HG03175 (cell line): Measurements from ENCODE around the gene ITSN1.

Source experiments
- ATAC-seq: cut with Tn5 transposase; IDR thresholded peaks from one replicate; pipeline ENCODE4 v1.9.1; 2021; ENCODE audit warnings: mild to moderate bottlenecking, moderate library complexity; ENCODE audit not compliant: unreplicated experiment

The ITSN1 gene

DNA sequence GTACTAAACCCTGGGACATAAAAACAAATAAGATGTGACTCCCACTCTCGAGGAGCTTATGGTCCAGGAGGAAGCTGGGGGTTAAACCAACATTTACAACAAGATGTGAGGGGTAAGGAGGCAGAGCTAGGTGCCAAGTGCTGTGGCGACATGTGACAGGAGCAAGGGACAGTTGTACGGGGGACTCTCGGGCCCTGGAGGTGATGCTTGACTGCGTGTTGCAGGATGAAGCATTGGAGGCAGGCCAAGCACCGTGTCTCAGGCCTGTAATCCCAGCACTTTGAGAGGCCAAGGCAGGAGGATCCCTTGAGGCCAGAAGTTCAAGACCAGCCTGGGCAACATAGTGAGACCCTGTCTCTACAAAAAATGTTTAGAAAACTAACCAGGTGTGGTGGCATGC is 236.5 kb downstream of the ITSN1 start:
- ATAC-seq, result no peak

DNA sequence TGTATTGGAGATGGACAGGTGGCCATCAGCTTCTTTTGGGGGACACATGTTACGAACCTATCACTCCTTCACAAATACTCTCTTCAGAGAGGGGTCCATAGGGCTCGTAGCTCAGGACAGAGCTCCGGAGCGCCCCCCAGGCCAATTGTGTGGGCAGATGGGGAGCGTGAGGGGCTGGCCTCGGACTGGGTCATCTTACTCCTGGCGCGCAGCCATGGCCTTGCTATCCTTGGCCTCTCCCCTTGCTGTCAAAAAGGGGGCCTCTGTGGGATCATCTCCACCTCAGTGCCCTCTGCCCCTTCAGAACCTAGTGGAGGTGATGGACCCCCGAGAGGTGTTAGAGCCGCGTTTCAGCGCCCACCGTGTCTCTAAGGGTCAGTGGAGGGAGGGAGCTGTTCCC is 238.3 kb downstream of the ITSN1 start:
- no peak for ATAC-seq

DNA sequence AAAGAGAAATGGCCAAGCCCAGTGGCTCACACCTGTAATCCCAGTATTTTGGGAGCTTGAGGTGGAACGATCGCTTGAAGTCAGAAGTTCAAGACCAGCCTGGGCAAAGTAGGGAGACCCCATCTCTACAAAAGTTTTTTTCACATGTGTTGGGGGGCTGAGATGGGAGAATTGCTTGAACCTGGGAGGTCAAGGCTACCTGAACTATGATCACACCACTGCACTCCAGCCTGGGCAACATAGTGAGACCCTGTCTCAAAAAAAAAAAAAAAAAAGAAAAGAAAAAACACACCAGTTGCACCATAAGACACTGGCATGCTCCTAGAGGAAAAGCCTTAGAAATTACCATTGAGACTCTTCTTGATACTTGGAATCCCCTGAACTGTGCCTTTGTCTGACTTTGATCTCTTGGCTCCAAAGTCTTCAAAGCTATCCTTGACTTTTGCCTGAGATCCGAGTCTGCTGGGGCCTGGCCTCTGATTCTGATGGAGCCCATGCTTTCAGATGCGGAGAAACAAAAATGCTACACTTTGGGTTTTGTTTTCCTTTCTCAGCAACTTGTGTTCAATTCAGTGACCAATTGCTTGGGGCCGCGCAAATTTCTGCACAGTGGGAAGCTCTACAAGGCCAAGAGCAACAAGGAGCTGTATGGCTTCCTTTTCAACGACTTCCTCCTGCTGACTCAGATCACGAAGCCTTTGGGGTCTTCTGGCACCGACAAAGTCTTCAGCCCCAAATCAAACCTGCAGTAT is 239.6 kb downstream of the ITSN1 start:
- ATAC-seq, result no peak

DNA sequence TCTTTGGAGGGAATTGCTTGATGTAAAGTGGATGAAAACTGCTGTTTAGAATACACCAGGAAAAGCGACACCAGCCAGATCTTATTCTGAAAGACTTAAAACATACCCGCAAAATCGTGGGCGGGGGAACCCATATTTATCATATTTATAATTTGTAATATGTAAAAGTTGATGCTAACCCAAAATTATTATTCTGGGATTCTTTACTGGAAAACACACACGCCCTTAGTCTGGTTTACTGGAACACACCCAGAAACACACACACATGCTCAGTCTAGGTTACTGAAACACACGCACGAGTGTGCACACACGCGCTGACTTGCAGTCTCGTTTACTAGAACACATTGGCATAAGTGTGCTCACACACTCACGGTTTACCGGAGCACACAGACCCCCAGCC is 240.8 kb downstream of the ITSN1 start:
- no peak for ATAC-seq

DNA sequence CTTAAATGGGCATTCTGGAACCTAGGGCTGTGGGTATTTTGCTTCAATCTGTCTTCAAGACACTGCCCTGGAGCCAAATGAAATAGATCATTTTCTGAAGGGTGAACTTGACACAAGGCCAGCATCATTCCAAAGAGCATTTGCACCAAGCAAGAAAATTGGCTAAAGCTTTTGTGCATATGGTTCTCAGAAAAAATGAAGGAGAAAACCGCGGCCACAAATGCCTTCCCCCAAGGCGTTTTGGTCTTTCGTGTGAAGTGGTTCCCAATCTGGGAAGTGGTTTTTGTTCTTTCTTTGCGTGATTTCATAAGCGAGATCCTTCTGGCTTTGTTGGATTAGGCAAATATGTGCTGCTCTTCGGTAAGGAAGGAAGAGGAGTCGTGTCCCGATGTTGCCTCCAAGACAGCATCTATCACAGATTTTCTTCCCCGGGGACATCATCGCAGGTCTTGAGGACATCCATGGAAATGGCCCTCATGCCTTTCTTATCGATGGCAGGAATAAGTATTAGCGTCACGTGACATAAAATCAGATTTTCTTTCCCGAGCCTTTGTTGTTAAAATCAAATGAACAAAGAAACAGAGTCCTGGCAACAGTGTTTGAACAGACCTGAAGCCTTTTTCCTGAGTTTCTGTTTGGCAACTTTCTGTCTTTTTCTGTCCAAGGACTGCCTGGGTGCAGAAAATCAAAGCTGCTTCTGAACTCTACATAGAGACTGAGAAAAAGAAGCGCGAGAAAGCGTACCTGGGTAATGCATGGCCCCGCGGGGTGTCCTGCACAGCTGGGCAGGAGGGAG is 242.3 kb downstream of the ITSN1 start:
- ATAC-seq, result no peak

DNA sequence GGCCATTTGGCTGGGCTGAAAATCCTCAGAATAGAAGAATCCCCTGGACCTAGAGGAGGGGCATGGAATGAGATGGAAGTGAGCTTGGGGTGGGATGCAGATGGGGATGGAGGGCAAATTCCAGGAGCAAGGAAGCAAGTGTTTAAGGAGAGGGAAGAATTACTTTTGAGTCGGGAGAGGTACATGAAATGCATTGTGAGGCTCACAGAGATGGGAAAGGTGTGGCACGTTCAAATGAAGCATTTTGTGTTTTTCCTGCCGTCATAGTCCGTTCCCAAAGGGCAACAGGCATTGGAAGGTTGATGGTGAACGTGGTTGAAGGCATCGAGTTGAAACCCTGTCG is 242.8 kb downstream of the ITSN1 start:
- ATAC-seq, result no peak

DNA sequence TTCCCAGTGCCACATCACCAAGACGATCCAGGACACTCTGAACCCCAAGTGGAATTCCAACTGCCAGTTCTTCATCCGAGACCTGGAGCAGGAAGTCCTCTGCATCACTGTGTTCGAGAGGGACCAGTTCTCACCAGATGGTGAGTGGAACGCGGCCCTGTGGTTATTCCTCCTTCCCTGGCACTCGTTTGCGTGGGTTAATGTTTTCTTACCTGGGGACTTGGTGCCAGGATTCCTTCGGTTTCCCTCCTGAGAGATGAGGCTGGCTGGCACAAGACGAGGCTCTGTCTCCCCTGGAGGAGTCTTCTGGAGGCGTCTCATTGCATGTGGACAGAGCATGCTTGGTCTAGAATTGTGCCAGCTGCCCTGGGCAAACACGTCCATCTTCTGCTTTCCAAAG is 244.0 kb downstream of the ITSN1 start:
- no peak for ATAC-seq

DNA sequence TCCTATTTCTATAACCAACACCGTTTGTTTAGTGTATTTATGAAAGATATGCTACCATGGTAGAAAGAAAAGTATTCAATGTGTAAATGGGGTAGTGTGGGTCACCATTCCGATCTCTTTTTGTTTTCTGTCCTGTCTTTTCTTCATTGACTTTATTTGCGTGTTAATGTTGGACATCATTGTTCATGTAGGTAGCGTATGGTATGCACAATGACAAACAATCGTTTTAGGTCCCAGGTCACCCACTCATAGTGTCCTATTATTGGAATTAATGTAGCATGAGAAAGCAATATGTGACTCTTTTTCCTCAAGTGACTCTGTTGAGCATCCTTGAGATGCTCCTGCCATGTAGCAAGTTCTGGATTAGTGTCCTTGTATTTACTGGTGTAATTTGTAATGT is 247.9 kb downstream of the ITSN1 start:
- ATAC-seq, result no peak

DNA sequence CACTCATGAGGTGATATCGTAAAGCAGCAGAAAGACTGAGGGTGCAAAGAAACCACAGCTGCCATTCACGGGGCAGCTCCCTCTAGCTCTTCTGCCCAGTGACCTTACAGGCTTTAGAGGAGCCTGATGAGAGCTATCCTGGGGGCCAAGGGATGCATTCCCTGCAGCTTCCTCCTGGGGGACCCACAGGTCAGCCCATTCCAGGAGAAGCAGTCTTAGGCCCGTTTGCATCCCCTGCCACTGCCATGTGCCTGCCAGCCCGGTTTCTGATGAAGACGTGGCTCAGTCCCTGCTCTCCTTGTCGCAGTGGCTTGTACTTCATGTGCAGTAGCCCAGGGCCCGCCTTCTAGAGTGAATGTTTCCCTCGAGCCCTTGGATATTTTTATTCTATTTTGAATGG is 250.6 kb downstream of the ITSN1 start:
- ATAC-seq, result no peak

DNA sequence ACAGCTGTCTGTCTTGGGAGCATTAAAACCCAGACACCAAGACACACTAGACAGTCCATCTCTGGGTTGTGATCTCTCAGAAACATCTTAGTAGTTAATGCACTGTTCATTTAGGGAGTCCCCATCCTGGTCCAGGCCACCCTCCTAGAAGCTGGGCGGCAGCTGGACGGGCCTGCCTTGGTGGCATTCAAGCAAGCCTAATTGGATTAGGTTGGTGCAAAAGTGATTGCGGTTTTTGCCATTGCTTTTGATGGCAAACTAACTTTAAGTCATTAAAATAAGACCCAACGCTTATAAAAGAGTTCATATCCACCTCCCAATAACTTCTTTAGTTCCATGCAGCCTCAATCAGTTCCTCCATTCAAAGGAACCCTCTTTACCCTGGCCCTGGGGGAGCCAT is 251.6 kb downstream of the ITSN1 start:
- no peak for ATAC-seq

DNA sequence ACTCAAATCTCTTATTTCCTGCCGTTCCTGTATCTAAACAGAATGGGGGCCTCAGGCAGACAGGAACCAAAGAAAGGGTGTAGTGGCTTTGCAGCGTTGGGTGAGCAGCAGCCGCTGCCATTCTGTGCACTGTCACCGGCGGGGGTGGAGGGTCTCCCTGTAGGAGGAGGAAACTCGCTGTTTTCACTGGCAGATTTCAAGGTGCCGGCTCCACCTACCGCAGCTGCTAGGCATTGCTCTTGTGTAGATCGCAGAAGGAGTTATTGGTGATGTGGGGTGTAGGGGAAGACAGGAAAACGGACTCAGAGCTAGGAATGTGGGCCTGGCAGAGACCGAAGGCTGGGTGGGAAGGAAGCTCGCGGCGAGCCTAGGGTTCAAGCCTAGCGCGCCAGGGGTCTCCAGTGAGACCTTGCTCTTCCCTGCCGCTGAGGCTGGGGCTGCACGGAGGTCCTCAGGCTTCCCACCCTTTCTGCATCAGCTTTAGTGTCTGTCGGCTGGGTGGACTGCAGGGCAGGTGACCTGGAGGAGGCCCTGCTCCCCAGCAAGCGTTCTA is 252.5 kb downstream of the ITSN1 start:
- ATAC-seq, result no peak

DNA sequence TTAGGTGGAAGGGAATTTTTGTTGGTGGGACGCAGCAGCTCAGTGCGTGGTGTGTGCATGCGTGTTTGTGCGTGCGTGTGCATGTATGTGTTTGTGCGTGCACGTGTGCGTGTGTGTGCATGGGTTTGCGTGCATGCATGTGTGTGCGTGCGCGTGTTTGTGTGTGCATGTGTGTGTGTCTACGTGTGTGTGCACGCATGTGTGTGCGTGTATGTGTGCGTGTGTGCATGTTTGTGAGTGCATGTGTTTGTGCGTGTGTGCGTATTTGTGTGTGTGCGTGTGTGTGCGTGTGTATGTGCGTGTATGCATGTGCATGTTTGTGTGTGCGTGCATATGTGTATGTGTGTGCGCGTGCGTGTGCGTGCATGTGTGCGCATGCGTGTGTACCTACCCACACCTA is 253.1 kb downstream of the ITSN1 start:
- no peak for ATAC-seq

DNA sequence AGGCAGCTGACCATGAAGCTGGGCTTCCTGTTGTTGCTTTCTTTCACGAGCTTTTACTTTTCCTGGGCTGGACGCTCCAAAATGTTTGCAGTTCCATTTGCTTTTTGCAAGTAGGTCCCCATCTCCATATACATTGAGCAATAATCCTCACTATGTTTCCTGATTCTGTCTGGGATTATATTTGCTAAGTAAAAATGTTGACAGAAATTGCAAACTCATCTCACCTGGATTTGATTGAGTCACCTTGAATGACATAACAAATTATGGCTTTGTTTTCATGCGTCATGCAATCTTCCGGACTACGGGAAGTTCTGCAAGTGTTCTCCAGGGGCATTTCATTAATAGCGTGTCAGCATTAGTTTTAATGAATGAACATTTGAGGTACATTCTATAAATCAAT is 254.4 kb downstream of the ITSN1 start:
- ATAC-seq, result no peak

DNA sequence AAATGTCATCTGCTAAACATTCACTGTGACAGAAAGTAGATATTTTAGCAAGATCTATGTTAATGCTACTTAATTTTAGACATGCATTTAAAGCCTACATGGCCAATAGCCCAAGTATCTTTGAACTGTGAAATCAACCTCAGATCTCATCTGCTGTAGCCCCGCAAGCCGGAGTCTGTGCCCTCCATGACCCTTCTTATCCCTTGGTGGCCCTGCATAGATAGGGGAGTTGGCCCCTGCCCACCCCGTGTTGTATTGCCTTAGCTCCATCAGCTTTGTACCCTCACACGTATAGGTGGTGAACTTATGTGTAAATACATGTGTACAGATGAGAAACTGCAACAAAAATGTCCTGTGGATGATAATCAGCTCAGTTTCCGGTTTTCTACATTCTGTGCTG is 254.8 kb downstream of the ITSN1 start:
- ATAC-seq, result no peak

DNA sequence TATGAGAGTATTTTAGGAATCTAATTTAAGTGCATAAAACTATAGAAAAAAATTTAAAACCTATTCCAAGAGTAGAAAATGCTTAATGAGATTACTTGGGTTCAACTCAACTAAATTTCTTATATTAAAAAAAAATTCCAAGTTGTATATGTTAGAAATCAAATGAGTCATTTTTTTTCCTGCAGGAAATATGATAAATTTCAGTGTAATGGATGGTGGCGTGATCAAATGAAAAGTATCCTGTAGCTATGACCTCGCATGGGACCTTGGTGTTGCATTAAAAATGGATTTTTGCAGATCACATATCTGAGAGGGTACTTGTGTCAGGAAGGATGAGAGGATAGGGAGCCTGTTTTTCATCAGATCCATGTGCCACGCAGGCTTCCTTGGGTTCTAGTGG is 255.4 kb downstream of the ITSN1 start:
- ATAC-seq, result no peak

DNA sequence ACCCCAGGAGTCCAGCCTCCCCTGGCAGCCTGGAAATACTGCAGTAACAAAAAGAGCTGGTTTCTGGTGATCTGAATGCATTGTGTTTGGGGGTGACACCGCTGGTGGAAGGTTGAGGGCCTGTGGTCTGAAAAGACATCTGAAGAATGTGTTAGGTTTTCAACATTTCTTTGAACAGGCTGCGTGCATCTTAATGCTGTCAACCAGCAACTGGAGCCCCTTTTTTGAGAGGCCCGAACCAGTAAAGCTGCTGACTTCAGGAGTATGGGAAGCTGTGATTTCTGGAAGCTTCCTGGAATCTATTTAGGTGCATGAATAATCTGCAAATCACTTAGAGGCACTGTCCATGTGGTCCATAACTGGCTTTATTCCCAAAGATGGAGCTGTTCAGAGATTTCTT is 256.3 kb downstream of the ITSN1 start:
- no peak for ATAC-seq

DNA sequence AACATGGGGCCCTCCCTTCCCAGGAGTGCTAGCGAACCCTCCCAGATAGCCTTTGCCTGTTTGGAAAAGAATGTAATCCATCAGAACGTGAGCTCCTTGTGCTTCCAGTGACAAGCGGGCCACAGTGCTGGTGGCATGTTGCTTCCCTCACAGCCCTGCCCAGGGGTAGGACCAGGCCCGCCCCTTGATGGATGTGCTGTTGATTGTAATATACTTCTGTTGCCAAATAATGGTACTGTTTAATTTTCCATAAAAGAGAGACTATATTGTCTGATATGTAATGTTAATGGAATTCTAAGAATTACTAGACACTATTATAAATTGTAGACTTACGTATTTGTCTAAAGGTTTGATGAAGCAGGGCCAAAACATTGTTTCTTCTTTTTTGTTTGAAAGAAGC is 256.9 kb downstream of the ITSN1 start:
- no peak for ATAC-seq

DNA sequence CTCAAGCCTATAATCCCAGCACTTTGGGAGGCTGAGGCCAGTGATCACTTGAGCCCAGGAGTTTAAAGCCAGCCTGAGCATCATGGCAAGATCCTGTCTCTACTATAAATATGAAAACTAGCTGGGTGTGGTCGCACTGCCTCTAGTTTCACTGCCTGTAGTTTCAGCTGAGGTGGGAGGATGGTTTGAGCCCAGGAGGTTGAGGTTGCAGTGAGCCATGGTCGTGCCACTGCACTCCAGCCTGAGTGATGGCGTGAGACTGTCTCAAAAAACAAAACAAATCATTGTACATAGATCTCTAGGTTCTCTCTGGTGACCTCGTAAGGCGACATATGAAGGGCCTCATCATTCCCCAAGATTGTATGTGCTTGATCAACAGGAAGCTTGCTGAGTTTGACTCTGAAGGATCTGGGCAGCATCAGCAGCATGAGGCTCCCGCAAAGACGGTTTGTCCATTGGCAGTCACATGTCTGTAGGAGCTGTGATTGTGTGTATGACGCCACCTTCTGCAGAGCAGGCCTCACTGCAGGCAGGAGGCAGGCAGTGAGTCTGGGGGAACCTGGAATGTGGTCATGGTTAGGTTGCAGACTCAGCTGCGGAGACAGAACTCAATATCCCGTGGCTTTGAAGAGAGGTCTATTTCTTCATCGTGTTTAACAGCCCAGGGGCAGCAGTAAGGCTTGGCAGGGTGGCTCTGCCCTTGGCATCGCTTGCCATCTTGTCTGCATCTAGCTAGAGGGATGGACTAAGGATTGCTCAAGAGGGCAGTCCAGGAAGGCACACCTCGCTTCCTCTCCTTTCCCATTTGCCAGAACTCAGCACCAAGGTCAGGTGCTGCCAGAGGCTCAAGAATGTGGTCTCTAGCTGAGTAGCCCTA is 259.3 kb downstream of the ITSN1 start:
- no peak for ATAC-seq

DNA sequence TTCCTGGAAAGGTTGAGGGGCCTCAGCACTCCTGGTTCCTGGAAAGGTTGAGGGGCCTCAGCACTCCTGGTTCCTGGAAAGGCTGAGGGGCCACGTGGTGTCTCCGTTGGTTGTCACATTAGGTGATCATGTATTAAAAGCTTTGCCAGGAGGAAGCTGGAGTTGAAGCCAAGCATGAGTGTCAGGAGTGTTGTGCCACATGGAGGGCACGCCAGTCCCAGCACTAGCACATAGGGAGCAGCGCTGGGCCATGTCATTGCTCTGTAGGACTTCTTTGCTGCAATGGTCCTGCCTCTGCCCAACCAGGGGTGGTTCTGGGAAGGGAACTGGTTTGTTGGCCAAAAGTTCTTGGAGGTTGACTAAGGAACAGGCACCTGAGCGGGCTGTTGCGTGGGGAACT is 260.0 kb downstream of the ITSN1 start:
- ATAC-seq, result no peak

DNA sequence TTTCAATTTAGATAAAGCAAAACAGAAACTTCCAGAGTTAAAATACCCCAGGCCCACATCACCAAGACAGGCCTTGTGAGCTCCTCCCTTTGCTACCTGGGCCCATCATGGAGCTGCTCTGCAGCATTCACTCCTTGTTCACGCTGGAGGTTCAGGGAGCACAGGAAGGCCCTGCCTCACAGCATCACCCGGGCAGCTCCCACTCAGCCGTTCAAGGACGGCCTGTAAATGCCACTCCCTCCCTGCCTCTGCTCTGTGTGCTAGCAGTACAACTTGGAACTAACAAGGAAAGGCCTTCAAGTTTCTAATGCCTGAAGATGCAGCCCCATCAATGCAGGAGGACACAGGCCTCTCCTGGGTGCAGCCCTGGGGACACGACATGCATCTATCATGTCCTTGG is 261.7 kb downstream of the ITSN1 start:
- ATAC-seq, result no peak

DNA sequence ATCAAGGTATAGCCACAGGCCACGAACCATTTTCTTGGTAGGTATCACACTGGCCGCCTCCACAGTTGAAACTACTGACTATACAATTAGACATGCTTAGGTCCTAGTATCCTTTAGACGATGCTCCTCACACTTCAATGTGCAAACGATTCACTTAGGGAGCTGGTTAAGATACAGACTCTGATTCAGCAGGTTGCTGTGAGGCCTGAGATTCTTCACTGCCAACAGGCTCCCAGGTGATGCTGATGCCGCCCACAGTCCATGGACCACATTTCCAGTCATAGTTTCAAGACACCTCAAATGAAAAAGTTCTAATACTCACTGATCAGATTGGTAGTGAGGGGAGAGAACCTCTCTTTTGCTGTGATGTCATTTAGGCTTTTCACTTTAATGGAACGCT is 266.5 kb downstream of the ITSN1 start:
- ATAC-seq, result no peak
